Lower leg skin (tissue), 4 donors: ENCODE measurements around the gene TCERG1L. TPM values are rescaled to one million over a fixed set of nuclear protein-coding genes. Genes with fewer than 3 reads are reported as not detected.
A peak's percentile ranks its signal among the peaks of the same experiment; 100 is the strongest.

Experiments used
- DNase-seq, 2 donors: peaks; one replicate each; pipeline ENCODE4 v3.0.0-alpha.2; 2019; ENCODE audit warnings: low spot score in 2 of 2
- H3K4me3 ChIP-seq: fragments of 200-600 bp; sonication (generic); 2 replicates; pipeline ENCODE4 v1.5.1; 2017; ENCODE audit warnings: mild to moderate bottlenecking, low read depth; ENCODE audit not compliant: poor library complexity, severe bottlenecking
- CTCF ChIP-seq, 3 donors: fragments of 450-650 bp; IDR thresholded peaks; one replicate each; pipeline ENCODE4 v1.5.1; 2016; ENCODE audit warnings: antibody characterized with exemption in 3 of 3, mild to moderate bottlenecking in 3 of 3, moderate library complexity in 2 of 3
- POLR2A ChIP-seq, 2 donors: fragments of 450-650 bp; IDR thresholded peaks; one replicate each; pipeline ENCODE4 v1.6.1; 2016 to 2017; ENCODE audit warnings: antibody characterized with exemption in 2 of 2, mild to moderate bottlenecking in 1 of 2, moderate library complexity in 1 of 2
- WGBS, 2 donors: methylation state at CpG; one replicate each; pipeline ENCODE4 v1.1.5; 2018; 5-methylcytosine and 5-hydroxymethylcytosine counted together
- intact Hi-C: fragments of 100-400 bp; cut with DNase I; formaldehyde crosslinking; loops from one replicate; pipeline ENCODE4 v1.15.0; 2023; ENCODE audit warnings: low total_unique reads
- total RNA-seq, 4 donors: library from RNA; depleted of rRNA; stranded (reverse); fragments of >200 nt; gene quantifications; one replicate each; pipeline ENCODE4 v1.1.0, GENCODE V29; 2016

TCERG1L gene
- total RNA-seq, 4 donors from 2014 or later: 0.57 to 1.1 (median 0.90) TPM

DNA sequence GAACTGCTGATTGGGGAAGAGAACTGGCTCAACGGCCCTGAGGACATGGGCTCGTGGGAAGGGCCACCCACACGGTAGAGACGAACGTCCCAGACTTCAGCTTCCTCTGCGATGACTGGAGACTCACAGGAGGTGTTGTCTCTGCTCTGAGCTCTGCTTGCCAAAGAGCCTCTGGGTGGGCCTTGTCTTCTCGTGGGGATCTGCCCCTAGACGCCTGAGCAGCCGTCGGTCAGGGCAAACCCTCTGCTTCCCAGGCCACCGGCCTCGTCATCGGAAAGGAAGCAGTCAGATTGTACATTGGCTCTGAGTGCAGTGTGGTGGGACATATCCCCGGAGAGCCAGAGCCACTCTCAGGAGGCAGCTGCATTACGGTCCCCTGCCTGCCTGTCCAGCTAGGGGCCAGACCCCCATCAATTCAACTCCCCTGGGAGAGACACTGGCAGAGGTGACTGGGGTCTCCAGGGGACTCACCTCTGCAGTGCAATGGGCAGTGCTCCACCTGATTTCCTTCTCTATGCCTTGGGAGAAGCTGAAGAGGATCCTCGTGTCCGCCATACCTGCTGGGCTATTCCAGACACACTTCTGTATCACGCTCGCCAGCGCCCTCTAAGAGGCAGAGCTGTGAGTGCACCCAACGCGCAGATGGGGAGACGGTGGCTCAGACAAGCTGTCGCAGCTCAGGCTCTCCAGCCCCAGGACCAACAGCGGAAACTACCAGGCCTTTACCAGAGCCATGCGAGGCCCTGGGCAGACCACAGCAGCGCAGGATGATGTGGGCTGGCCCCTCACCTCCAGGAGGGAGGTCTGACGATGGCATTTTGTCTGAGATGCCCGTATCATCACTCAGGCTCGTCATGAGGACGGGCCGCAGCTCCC lies 227.4 kb downstream of the TCERG1L start:
- WGBS, 2 donors: 74 to 75% methylated on average over 29 to 32 of the region's 32 CpGs
- no peak for DNase-seq
- H3K4me3 ChIP-seq: no peak overlapping the region
- TF ChIP-seq POLR2A (IDR thresholded peaks at IDR 0.05) (no peak), CTCF (IDR thresholded peaks at IDR 0.05) (no peak)
- intact Hi-C loops: no loop called here

GRCh38 chr10:131082991-131083481 lies 228.5 kb downstream of the TCERG1L start:
- 51 to 58% methylated on average over 16 of the region's 16 CpGs for WGBS, 2 donors
- intact Hi-C loops: no loop called here
- H3K4me3 ChIP-seq: no peak overlapping the region
- TF ChIP-seq POLR2A (IDR thresholded peaks at IDR 0.05): no peak
- DNase-seq: no peak

DNA sequence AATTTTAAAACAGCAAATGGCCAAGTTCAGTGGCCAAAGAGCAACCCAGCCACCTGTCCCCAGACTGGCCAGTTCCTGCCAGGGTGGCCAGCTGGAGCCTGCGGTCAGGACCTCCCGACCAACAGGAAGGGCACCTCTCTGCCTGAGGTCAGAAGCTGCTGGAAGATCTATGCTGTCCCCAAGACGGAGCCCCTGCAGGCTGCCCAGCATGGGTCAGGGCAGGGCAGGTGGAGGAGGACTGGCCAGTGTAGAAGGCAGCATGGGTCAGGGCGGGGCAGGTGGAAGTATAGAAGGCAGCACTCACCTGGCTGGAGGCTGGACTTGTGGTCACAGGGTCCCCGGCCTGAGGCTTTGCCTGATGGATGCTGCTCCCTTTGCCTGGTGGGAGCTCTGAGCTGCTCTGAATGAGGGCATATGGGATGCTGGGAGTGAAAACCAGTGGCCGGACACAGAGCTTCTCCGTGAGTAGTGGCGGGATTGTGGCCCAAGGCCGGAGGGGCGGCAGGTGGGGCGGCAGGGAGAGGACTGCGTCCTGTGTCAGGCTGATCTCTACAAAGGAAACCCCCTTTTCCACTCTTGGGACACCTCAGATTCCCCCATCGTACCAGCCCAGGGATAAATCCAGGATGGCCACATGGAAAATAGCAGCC lies 229.2 kb downstream of the TCERG1L start:
- WGBS, 2 donors: 94 to 95% methylated on average over 13 of the region's 13 CpGs
- no peak overlapping the region for H3K4me3 ChIP-seq
- intact Hi-C loops: no loop called here
- no peak for TF ChIP-seq POLR2A (IDR thresholded peaks at IDR 0.05)
- no peak for TF ChIP-seq CTCF (IDR thresholded peaks at IDR 0.05)
- peak in 1 of 2 donors; percentile 81 for DNase-seq

- H3K4me3 ChIP-seq: no peak overlapping the region
- intact Hi-C loops: no loop called here
- DNase-seq: peak in 1 of 2 donors; percentile 59
- WGBS, 2 donors: 87 to 89% methylated on average over 4 to 6 of the region's 6 CpGs
- TF ChIP-seq POLR2A (IDR thresholded peaks at IDR 0.05) (no peak), CTCF (IDR thresholded peaks at IDR 0.05) (no peak)
These were observed 229.7 kb downstream of the TCERG1L start for GRCh38 chr10:131081786-131082185.

GRCh38 chr10:131081376-131081775 lies 230.1 kb downstream of the TCERG1L start:
- TF ChIP-seq CTCF (IDR thresholded peaks at IDR 0.05): no peak
- TF ChIP-seq POLR2A (IDR thresholded peaks at IDR 0.05): no peak
- intact Hi-C loops: no loop called here
- H3K4me3 ChIP-seq: no peak overlapping the region
- no peak for DNase-seq
- WGBS, 2 donors: 45 to 46% methylated on average over 6 of the region's 6 CpGs

DNA sequence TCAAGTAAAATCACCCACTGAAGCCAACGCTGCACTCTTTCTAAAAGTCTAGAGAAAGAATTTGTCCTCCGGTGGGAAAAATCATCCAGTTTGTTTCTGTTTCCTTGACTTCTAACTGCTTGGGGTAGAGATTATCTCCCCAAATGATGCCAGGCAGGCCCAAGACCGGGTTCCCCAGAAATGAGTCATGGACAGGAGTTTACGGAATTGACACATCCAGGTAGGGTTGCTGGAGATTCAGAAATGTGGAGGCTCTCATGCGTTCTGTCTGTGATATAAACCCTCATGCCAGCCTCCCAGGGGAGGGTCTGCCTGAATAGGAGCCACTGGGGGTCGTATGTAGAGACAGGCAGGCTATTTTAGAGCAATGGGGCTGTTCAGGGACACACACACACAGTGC lies 230.9 kb downstream of the TCERG1L start:
- 76 to 79% methylated on average over 6 of the region's 6 CpGs for WGBS, 2 donors
- H3K4me3 ChIP-seq: no peak overlapping the region
- intact Hi-C loops: no loop called here
- no peak for DNase-seq
- TF ChIP-seq POLR2A (IDR thresholded peaks at IDR 0.05): no peak
- no peak for TF ChIP-seq CTCF (IDR thresholded peaks at IDR 0.05)
